ENCODE data around the gene TBC1D3B. TPM values are rescaled to one million over a fixed set of nuclear protein-coding genes. Genes with fewer than 3 reads are reported as not detected.
"Not testable (repeated sequence)": the region's sequence is repeated elsewhere in the genome, so short reads cannot be mapped to it uniquely, and the experiment has no call there.

TBC1D3B gene
- total RNA-seq, 1 donor from 2014 or later = 6.0 TPM

DNA sequence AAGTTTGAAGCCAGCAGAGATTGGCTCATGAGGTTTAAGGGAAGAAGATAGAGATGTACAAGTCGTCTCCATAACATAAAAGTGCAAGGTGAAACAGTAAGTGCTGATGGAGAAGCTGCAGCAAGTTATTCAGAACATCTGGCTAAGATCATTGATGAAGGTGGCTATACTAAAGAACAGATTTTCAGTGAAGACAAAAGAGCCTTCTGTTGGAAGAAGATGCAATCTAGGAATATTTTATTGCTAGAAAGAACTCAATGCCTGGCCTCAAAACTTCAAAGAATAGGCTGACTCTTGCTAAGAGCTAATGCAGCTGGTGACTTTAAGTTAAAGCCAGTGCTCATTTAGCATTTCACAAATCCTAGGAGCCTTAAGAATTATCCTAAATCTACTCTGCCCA lies 46.8 kb downstream of the TBC1D3B start:
- no peak for DNase-seq (ENCODE audit: low spot score)

DNA sequence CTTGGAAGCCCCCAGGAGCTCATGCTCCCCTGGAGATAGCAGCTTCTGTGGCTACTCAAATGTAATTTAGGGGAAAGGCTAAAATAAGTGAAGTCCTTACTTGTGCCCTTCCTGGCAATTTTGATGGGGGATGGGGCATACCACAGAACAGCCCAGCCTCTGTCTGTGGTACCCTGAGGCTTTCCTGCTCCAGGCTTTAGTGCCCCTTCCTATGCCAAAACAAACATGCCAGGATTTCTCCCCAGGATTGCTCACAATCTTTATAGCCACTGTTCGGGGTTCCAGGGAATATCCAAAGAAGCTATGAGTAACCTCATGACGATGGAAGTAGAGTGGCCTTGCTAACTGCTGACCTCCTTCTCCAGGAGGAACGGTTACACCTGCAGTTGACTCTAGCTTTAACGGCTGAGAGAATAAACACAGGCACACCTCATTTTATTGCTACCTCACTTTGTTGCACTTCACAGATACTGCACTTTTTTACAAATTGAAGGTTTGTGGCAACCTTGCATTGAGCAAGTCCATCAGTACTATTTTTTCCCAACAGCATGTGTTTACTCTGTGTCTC lies 47.9 kb downstream of the TBC1D3B start:
- DNase-seq (ENCODE audit: low spot score) = no peak

DNA sequence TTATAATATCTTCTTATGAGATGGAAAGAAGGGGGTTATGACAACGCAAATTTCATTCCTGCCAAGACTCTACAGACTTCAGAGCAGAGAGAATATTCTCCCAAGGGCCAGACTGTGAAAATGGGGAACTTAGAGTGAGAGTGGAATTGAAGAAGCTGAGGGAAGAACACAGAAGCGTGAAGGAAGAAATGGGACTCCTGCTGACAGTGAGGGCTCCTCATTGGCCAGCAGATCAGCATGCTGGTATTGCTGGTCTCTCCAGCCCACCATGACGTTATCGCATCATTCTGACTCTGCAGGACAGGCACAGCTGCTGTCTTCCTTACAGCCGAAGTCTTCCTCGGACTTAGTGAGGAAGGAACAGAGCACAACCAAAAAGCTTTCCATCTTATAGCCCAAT lies 48.5 kb downstream of the TBC1D3B start:
- DNase-seq (ENCODE audit: low spot score) = no peak

DNA sequence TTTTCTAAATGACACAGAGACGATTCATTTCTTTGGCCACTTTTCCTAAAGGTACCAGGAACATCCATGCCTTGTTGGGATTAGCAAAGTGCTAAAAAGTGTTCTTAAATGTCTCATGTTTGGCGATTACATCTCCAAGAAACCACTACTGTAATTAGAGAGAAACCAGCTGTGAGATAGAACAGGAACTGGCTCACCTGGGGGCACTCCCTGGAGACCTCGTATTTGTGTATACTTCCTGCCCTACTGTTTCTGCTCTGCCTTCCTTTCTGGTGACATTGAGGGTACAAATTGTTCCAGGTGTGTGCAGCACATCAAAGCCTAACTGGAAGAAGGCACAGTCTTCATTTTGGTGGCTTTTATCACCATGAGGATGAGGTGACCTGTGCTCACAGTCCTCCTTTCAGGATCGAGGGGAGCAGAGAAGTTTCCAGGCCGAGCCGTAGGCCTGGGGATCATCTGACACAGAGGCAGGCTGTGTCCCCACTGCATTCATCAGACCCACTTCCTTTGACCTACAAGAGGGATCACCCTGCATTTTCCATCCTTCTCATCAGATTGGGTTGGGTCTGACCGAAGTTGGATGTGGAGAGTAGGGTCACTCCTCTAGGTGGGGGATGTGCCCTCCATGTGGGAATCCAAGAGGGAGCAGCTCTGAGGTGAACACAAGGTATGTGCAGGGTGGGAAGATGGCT lies 49.1 kb downstream of the TBC1D3B start:
- DNase-seq (ENCODE audit: low spot score) = no peak

DNA sequence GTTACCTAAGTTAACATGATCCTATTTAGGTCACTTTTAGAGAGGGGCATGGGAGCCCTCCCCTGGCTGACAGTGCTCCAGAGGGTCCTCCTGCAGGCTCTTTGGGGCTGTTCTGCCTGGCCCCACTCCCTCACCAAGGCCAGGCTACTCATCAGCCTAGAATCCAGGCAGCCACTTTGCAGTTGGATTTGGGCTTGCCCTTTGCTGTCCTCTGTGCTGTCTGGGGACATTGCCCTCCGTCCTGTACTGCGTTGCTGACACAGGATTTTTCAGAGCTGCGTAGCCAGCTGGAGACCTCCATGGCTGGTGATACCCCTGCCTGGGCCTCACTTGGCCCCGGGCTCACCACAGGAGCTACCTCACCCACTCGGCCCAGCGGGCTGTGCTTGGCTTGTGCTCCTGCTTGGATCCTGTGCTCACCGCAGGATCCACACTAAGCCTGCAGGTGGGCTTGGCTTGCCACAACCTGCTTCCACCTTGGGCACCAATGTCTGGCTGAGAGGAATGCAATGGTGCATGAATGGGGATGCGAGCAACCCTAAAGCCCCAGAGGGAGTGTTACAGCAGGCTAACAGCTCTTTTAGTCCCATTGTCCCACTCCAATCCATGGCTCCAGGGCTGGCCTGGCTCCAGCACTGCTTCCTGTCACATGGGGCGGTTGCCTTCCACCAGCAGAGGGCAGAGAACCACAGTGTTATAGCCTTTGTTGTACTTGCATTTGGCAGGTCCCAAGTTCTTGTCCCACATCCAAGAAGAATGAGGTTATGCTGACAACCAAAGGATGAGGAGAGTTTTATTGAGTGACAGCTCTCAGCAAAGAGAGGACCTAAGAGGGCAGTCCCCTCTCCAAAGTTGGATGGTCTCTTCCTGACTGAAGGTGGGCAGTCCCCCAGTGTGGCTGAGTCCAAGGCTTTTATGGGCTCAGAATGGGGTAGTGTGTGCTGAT lies 51.3 kb downstream of the TBC1D3B start:
- no peak for DNase-seq (ENCODE audit: low spot score)

DNA sequence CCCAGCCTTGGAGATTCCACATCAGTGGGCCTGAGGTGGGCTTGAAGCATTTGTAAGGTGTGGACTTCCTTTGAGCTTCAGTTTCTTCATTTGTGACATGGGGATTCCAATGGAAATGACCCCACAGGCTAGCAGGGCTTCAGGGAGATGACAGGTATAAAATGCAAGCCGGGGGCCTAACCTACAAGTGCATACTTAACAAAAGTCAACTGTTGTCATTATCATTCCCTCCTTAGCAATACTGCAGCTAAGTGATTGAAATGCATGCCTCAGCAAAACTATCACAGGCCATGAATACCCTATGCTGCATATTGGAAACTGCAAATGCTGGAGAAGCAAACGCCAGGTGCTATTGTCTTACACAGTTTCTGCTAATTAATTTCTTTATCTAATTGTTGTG lies 53.0 kb downstream of the TBC1D3B start:
- no peak for DNase-seq (ENCODE audit: low spot score)

DNA sequence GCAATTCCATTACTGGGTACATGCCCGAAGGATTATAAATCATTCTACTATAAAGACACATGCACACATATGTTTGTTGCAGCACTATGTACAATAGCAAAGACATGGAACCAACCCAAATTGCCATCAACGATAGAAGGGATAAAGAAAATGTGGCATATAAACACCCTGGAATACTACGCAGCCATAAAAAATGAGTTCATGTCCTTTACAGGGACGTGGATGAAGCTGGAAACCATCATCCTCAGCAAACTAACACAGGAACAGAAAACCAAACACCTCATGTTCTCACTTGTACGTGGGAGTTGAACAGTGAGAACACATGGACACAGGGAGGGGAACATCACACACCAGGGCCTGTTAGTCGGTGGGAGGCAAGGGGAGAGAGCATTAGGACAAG lies 55.3 kb downstream of the TBC1D3B start:
- not testable (repeated sequence) for DNase-seq (ENCODE audit: low spot score)

DNA sequence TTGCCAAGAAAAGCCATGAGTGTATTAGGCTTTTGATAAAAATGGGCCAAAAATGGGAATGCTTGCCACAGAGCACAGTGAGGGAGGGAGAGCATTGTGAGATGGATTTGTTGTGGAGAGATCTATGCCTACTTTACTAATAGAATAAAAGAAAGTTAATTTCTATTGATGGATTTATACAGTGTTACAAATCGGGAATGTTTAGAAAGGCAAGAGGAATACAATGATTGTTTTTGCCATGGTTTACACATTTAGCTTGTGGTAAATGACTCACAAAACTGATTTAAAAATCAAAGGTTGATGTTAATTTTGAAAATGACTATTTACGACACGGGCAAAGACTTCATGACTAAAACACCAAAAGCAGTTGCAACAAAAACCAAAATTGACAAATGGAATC lies 56.2 kb downstream of the TBC1D3B start:
- DNase-seq (ENCODE audit: low spot score) = no peak

DNA sequence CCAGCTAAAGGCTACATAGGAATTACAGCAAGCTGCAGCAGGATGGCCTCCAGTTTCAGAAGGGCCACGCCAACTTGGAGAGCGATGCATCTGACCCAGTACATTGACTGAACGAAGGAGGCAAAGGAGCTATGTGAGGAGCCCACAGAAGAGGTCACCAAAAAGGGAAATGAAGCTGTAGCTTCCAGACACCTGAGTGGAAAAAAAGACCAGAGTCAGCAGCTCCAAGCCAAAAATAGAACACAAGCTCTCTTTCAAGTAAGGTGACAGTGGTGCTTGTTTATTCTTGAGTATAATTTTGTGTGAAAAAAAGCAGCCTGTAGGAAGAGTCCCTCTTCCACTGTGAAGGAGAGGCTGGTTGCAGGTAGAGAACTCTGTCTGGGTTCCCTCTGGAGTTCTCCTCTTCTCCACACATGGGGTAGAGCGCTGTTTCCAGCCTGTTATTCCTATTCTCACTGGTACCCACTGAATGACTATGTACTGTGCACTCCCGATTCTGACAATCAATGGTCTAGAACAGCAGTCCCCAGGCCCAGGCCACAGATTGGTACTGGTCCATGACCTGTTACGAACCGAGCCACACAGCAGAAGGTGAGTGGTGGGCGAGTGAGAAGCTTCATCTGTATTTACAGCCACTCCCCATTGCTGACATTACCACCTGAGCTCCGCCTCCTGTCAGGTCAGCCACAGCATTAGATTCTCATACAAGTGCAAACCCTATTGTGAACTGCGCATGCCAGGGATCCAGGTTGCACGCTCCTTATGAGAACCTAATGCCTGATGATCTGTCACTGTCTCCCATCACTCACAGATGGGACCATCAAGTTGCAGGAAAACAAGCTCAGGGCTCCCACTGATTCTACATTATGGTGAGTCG lies 57.7 kb downstream of the TBC1D3B start:
- DNase-seq (ENCODE audit: low spot score) = no peak

DNA sequence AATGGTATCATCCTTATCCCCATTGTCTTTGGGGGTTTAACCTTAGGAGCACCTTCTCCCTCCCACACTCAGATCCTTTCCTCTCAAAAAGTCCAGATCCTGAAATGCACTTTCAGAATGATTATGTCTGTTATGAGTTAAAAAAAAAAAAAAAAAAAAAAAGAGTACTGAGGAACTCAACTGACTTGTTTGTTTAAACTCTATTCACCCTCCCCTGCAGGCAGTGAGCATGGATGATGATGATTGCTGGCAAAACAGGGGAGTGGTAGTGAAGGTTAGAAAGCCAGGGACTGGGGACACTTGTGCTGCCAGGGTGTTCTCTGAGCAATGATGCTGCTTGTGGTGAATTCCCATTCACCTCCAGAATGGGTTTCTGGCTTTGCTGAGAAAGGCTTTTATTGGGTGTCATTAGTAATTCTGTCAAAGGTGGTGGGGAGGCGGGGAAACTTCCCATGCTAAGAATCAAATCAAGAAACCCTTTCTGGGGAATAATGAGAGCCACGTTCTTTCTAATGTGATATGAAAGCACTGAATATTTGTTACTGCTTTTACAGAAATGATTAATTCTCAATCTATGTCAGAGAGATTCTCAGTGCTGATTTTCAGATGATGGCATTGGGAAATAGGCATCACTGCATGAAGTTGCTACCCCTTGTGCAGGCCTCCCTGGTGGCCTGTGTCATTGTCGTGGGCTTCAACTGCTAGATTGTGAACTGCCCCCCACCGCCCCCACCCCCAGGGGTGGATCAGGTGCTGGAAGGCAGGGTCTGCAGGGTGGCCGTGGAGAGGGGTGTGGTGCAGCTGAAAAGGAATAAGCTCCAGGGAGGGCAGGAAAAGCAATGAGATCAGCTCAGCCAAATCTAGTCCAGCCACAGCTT lies 58.7 kb downstream of the TBC1D3B start:
- DNase-seq (ENCODE audit: low spot score) = no peak

Other genes with a start within 250 kb of the TBC1D3B start
- 0.75 TPM for gene RDM1, start 245.9 kb downstream of the TBC1D3B start, total RNA-seq
- gene LYZL6, start 232.9 kb downstream of the TBC1D3B start, total RNA-seq = not detected
- gene CCL16, start 195.1 kb downstream of the TBC1D3B start, total RNA-seq = 0.35 TPM
- gene CCL14, start 189.9 kb downstream of the TBC1D3B start, total RNA-seq = 43.3 TPM
- gene CCL15, start 175.1 kb downstream of the TBC1D3B start, total RNA-seq = 9.4 TPM
- 2.2 TPM for gene CCL23, start 158.7 kb downstream of the TBC1D3B start, total RNA-seq
- gene CCL18, start 112.4 kb downstream of the TBC1D3B start, total RNA-seq = 0.66 TPM
- 31.7 TPM for gene CCL3, start 86.5 kb downstream of the TBC1D3B start, total RNA-seq
- 27.6 TPM for gene CCL4, start 72.8 kb downstream of the TBC1D3B start, total RNA-seq
- 13.4 TPM for gene CCL3L1, start 20.1 kb upstream of the TBC1D3B start, total RNA-seq
- gene CCL4L2, start 34.4 kb upstream of the TBC1D3B start, total RNA-seq = 23.7 TPM
- 1.4 TPM for gene TBC1D3I, start 87.9 kb upstream of the TBC1D3B start, total RNA-seq
- gene TBC1D3G, start 147.2 kb upstream of the TBC1D3B start, total RNA-seq = not detected
- not detected for gene TBC1D3H, start 211.8 kb upstream of the TBC1D3B start, total RNA-seq